GM19238 (cell line): Measurements from ENCODE around the gene C11orf98.
A peak's percentile ranks its signal among the peaks of the same experiment; 100 is the strongest.
"Not testable (repeated sequence)": the region's sequence is repeated elsewhere in the genome, so short reads cannot be mapped to it uniquely, and the experiment has no call there.

ENCODE experiments used
- DNase-seq: peaks from one replicate; pipeline ENCODE4 v3.0.0; 2011; ENCODE audit warnings: low spot score; ENCODE audit not compliant: insufficient read length

C11orf98 gene

GRCh38 chr11:62687508-62688396, 22.7 kb upstream of the C11orf98 start:
- no peak for DNase-seq

DNA sequence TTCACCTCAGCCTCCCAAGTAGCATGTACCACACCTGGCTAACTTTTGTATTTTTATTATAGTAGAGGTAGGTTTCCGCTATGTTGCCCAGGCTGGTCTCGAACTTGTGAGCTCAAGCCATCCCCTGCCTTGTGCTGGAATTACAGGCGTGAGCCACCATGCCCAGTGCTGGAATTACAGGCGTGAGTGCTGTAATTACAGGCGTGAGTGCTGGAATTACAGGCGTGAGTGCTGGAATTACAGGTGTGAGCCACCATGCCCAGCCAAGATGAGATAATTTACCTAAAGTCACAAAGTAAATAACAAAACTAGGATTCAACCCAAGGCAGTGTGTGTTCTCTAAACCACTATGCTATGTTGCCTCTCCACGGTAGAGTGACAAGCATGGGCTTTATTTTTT, 17.5 kb upstream of the C11orf98 start:
- DNase-seq = no peak

DNA sequence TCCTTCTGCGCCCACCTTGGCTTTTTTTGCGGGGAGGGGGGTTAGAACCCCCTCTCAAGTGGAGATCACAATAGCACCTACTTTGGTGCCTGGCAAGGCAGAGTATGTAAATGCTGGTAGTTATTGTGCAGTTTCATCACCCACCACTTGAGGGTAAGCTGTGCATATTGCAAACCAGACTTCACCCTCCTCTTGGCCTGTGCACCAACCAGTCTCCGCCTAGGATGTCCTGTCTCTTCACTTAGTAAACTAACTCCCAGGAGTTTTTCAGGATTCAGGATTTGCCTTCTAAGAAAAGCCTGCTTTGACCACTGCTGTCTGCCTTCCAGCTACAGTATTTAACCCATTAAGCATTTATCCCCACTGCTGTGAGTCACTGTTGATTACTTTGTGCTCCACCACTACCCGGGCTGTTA, 15.8 kb upstream of the C11orf98 start:
- DNase-seq = no peak

GRCh38 chr11:62678770-62679696, 14.0 kb upstream of the C11orf98 start, which contains the start of gene UBXN1:
UBXN1 (minus strand) TSS chr11:62679073; CDS start chr11:62678923, 150 bp downstream.
- peak; percentile 91 for DNase-seq

DNA sequence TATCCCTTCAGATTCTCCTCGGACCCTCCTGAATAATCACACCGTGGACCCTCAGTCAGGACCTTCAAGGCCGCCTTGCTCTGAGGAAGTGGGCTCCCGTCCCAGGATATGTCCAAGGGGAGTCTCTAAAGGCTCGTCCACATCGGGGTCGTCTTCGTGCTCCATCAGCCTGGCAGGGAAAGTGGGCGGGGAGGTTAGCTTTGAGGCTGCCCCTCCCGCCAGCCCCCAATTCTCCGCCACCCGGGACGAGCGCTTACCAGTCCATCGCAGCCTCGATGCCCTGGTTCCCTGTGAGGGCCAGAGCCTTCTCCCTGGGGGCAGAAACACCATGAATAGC, 13.4 kb upstream of the C11orf98 start:
- DNase-seq = no peak

DNA sequence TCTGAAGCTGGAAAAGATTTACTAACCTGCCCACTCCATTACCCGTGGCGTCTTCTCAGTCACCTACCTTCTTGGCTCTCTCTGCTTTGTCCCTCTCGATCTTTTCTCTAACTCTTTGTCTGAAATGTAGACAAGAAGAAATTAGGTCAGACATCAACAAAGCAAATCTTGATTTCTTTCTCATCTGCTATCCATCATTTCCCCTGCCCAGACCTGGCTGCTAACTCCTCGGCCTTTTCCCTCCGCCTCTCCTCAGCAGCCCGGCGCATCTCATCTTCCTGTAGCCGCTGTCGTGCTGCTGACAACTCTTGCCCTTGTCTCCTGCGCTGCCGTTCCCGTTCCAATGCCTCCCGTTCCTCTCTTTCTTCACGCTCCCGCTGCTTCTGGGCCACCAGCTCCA, 12.7 kb upstream of the C11orf98 start:
- DNase-seq = no peak

GRCh38 chr11:62677156-62677555, 12.1 kb upstream of the C11orf98 start:
- no peak for DNase-seq

GRCh38 chr11:62676698-62677097, 11.7 kb upstream of the C11orf98 start:
- DNase-seq = no peak

DNA sequence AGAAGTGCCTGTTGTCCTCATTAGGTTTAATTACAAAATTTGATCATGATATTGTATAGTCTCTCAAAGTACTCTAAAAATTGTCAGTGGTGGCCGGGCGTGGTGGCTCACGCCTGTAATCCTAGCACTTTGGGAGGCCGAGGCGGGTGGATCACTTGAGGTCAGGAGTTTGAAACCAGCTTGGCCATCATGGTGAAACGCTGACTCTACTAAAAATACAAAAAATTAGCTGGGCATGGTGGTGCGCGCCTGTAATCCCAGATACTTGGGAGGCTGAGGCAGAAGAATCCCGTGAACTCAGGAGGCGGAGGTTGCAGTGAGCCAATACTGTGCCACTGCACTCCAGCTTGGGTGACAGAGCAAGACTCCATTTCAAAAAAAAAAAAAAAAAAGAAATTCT, 10.4 kb upstream of the C11orf98 start:
- DNase-seq = not testable (repeated sequence)

GRCh38 chr11:62673196-62673525, 8.2 kb upstream of the C11orf98 start:
- no peak for DNase-seq

DNA sequence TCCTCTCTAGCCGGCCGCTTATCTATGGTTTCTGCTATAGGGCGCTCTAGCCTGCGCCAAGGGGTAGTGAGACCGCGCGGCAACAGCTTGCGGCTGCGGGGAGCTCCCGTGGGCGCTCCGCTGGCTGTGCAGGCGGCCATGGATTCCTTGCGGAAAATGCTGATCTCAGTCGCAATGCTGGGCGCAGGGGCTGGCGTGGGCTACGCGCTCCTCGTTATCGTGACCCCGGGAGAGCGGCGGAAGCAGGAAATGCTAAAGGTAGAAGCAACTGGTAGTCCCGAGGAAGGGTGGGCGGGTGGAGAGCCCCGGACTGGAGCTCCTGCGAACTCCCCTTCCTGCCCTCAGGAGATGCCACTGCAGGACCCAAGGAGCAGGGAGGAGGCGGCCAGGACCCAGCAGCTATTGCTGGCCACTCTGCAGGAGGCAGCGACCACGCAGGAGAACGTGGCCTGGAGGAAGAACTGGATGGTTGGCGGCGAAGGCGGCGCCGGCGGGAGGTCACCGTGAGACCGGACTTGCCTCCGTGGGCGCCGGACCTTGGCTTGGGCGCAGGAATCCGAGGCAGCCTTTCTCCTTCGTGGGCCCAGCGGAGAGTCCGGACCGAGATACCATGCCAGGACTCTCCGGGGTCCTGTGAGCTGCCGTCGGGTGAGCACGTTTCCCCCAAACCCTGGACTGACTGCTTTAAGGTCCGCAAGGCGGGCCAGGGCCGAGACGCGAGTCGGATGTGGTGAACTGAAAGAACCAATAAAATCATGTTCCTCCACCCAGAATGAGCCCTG, 6.8 kb upstream of the C11orf98 start, which contains the start of the genes LBHD1 and UQCC3:
Gene LBHD1 (minus strand): TSS at position 660 of the 782 bp plus-strand sequence. CDS start 2,236 bp downstream, outside the sequence.
Gene UQCC3 (plus strand): TSS at position 66 of the 782 bp plus-strand sequence. CDS start 73 bp downstream, at position 139.
- peak; percentile 78 for DNase-seq

DNA sequence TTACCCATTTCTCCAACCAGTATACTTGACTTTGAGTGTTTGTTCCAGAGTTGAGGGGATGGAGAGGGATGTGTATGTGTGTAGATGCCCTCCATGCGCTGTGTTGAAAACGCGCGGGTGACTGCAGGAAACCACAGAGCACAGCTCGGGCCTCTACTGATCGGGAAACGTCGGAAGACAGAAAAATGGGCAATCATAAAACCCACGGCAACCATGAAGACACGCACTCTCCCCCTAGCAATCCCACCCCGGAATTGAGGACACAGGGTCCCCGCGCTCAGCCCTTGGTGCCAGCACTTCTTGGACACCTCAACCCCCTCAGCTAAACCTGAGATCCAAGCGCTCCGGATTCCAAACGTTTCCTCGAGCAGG, 6.2 kb upstream of the C11orf98 start:
- DNase-seq = no peak

DNA sequence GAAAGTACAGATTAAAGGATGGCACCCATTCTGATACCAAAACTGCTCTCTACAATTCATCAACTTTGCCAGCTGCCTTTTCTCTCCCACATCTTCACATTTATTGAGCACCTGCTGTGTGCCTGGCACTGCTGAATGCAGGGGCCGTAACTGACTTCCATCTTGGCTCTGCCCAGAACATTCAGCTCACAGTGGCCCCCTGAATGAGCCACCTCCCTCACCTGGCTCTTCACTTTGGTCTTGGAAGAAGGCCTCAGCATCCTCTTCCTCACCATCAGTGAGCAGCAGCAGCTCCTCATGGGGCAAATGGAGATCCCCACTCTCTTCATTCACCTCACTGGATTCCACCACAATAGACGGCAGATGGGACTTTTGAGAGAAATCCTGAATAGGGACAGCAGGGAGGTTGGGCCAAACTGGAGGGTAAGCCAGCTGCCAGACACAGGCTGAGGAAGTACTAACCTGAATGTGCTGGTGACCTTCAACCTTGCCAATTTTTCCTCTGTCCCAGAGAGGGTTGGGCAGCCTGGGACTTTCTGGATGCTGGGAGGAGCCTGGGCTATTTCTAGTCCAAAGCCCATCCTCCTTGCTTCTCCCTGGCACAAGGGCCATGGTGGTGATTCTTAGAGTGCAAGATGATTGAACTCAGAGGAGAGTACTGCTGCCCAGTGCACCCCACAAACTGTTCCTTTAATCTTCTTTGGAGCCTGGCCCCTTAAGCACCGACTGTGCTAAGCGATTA, 4.6 kb upstream of the C11orf98 start:
- no peak for DNase-seq

DNA sequence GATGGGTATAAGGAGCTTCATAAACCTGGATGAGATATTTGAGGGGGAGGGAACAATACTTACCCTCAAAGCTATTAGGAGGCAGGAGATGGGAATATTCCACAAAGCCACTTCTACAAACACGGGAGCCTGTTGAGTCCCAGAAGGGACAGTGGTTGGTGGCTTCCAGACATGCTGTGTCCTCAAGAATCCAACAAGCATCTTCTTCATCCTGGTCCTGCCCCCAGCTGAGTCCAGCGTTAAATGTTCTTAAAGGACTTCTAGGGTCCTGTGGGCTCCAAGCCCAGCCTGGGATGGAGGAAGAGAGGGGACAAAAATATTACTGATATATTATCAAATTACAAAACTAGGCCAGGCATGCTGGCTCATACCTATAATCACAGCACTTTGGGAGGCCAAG, 2.5 kb upstream of the C11orf98 start:
- DNase-seq = no peak

GRCh38 chr11:62666259-62666926, 1.4 kb upstream of the C11orf98 start:
- no peak for DNase-seq

GRCh38 chr11:62665599-62666258, 719 bp upstream of the C11orf98 start:
- DNase-seq = no peak

- peak; percentile 62 for DNase-seq
Observed at GRCh38 chr11:62664405-62665074, 470 bp downstream of the C11orf98 start.

DNA sequence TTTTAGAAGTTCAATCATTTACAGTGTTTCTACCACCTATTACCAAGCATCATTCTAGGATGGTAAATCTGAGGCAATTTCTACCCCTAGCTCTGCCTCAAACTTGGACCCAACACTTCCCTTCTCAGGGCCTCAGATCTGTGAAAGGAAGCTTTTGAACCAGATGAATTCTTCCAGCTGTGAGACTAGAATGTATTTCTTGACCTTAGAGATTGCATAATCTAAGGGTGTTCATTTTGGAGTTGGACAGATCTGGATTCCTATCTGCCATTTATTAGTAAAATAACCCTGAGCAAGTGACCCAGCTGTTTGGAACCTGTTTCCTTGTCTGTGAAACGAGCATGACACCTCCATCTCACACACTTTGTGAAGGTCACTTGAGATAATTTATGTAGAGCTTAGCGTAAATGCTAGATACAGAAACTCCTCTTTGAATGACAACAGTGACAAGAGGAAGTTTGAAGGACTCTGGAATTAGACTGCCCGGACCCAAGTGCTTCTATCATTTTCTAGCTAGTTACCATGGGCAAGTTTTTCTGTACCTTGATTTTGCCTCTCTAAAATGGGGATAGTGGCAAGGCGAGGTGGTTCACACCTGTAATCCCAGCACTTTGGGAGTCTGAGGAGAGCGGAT, 8.1 kb downstream of the C11orf98 start:
- no peak for DNase-seq
